T-helper 1 cell treated with Interleukin-12 subunit alpha and Interleukin-12 subunit beta and Interleukin-4 antibody, amounts not matched to agents 30 μg/mL and 1 μg/mL, for 36 hours (primary cell): ENCODE results near the gene PYCR2.
"Not testable (repeated sequence)": the region's sequence is repeated elsewhere in the genome, so short reads cannot be mapped to it uniquely, and the experiment has no call there.

Source experiments
- H3K27ac Mint-ChIP-seq: one replicate; pipeline ENCODE4 v1.8.0; 2021; ENCODE audit warnings: mild to moderate bottlenecking, mixed read lengths
- H3K27me3 Mint-ChIP-seq: one replicate; pipeline ENCODE4 v1.8.0; 2021; ENCODE audit warnings: low read depth, mixed read lengths
- H3K36me3 Mint-ChIP-seq: one replicate; pipeline ENCODE4 v1.8.0; 2021; ENCODE audit warnings: low read depth, mixed read lengths
- H3K4me1 Mint-ChIP-seq: one replicate; pipeline ENCODE4 v1.8.0; 2021; ENCODE audit warnings: low read depth, mixed read lengths
- H3K4me3 Mint-ChIP-seq: one replicate; pipeline ENCODE4 v1.8.0; 2021; ENCODE audit warnings: mild to moderate bottlenecking, moderate library complexity, mixed read lengths
- H3K9me3 Mint-ChIP-seq: one replicate; pipeline ENCODE4 v1.8.0; 2021; ENCODE audit warnings: mixed read lengths

PYCR2 gene

GRCh38 chr1:225936523-225936922 is 12.5 kb upstream of the PYCR2 start:
- Mint-ChIP-seq H3K4me3 (no peak overlapping the region), H3K4me1 (peaks cover 2% of the 10 kb centered on the region), H3K27ac (no peak overlapping the region), H3K36me3 (no peaks in the 10 kb centered on the region), H3K27me3 (peaks cover 3% of the 10 kb centered on the region), H3K9me3 (no peaks in the 10 kb centered on the region)

GRCh38 chr1:225936086-225936485 is 12.0 kb upstream of the PYCR2 start:
- H3K4me3 Mint-ChIP-seq, H3K36me3 Mint-ChIP-seq, H3K9me3 Mint-ChIP-seq, H3K4me1 Mint-ChIP-seq, H3K27ac Mint-ChIP-seq, H3K27me3 Mint-ChIP-seq: not testable (repeated sequence)

GRCh38 chr1:225934711-225935110 is 10.7 kb upstream of the PYCR2 start:
- Mint-ChIP-seq H3K4me1 (peaks cover 2% of the 10 kb centered on the region), H3K36me3 (no peaks in the 10 kb centered on the region), H3K27me3 (no peaks in the 10 kb centered on the region), H3K27ac (no peak overlapping the region), H3K9me3 (no peaks in the 10 kb centered on the region), H3K4me3 (no peak overlapping the region)

- Mint-ChIP-seq H3K27ac (no peak overlapping the region), H3K36me3 (no peaks in the 10 kb centered on the region), H3K27me3 (no peaks in the 10 kb centered on the region), H3K9me3 (no peaks in the 10 kb centered on the region), H3K4me3 (no peak overlapping the region), H3K4me1 (peaks cover 15% of the 10 kb centered on the region)
These were observed 9.0 kb upstream of the PYCR2 start for GRCh38 chr1:225933072-225933471.

- Mint-ChIP-seq H3K36me3 (no peaks in the 10 kb centered on the region), H3K27me3 (no peaks in the 10 kb centered on the region), H3K9me3 (no peaks in the 10 kb centered on the region), H3K4me1 (peaks cover 20% of the 10 kb centered on the region), H3K4me3 (no peak overlapping the region), H3K27ac (no peak overlapping the region)
These were observed 7.5 kb upstream of the PYCR2 start for GRCh38 chr1:225931270-225932136.

GRCh38 chr1:225930566-225930965 is 6.5 kb upstream of the PYCR2 start:
- no peaks in the 10 kb centered on the region for H3K27me3 Mint-ChIP-seq

GRCh38 chr1:225929462-225929861 is 5.4 kb upstream of the PYCR2 start:
- H3K27ac Mint-ChIP-seq, H3K4me3 Mint-ChIP-seq, H3K9me3 Mint-ChIP-seq, H3K27me3 Mint-ChIP-seq, H3K36me3 Mint-ChIP-seq: not testable (repeated sequence)
- peaks cover 29% of the 10 kb centered on the region for H3K4me1 Mint-ChIP-seq

More at GRCh38 chr1:225930566-225930965, 6.5 kb upstream of the PYCR2 start:
- Mint-ChIP-seq H3K4me3 (no peak overlapping the region), H3K27ac (no peak overlapping the region), H3K9me3 (no peaks in the 10 kb centered on the region), H3K36me3 (no peaks in the 10 kb centered on the region), H3K4me1 (peaks cover 24% of the 10 kb centered on the region)

- H3K4me3 Mint-ChIP-seq: peak overlapping the region; percentile 37
- peak overlapping the region; percentile 81 for H3K27ac Mint-ChIP-seq
- H3K4me1 Mint-ChIP-seq: peaks cover 29% of the 10 kb centered on the region
- no peaks in the 10 kb centered on the region for H3K9me3 Mint-ChIP-seq
- no peaks in the 10 kb centered on the region for H3K27me3 Mint-ChIP-seq
- no peaks in the 10 kb centered on the region for H3K36me3 Mint-ChIP-seq
These were observed 4.4 kb upstream of the PYCR2 start for GRCh38 chr1:225928186-225929175.

GRCh38 chr1:225926551-225927113 is 2.6 kb upstream of the PYCR2 start:
- Mint-ChIP-seq H3K27ac (no peak overlapping the region), H3K4me3 (peak overlapping the region; percentile 40), H3K4me1 (peaks cover 36% of the 10 kb centered on the region)

GRCh38 chr1:225923381-225923691 is 714 bp downstream of the PYCR2 start:
- no peaks in the 10 kb centered on the region for H3K9me3 Mint-ChIP-seq

More at GRCh38 chr1:225926551-225927113, 2.6 kb upstream of the PYCR2 start:
- Mint-ChIP-seq H3K27me3 (no peaks in the 10 kb centered on the region), H3K9me3 (no peaks in the 10 kb centered on the region), H3K36me3 (peaks cover 7% of the 10 kb centered on the region)

GRCh38 chr1:225921734-225922709 is 2.0 kb downstream of the PYCR2 start:
- Mint-ChIP-seq H3K27ac (peak overlapping the region; percentile 67), H3K4me1 (peaks cover 33% of the 10 kb centered on the region), H3K4me3 (no peak overlapping the region), H3K9me3 (no peaks in the 10 kb centered on the region), H3K36me3 (peaks cover 31% of the 10 kb centered on the region), H3K27me3 (no peaks in the 10 kb centered on the region)

More at GRCh38 chr1:225923381-225923691, 714 bp downstream of the PYCR2 start:
- Mint-ChIP-seq H3K36me3 (peaks cover 23% of the 10 kb centered on the region), H3K4me3 (peak overlapping the region; percentile 92), H3K4me1 (peaks cover 36% of the 10 kb centered on the region), H3K27me3 (no peaks in the 10 kb centered on the region), H3K27ac (peak overlapping the region; percentile 92)

- peak overlapping the region; percentile 25 for H3K4me3 Mint-ChIP-seq
- no peaks in the 10 kb centered on the region for H3K27me3 Mint-ChIP-seq
- H3K36me3 Mint-ChIP-seq: peaks cover 41% of the 10 kb centered on the region
- peak overlapping the region; percentile 36 for H3K27ac Mint-ChIP-seq
- H3K4me1 Mint-ChIP-seq: peaks cover 22% of the 10 kb centered on the region
- H3K9me3 Mint-ChIP-seq: no peaks in the 10 kb centered on the region
These were observed 4.1 kb downstream of the PYCR2 start for GRCh38 chr1:225919906-225920305.

- peaks cover 42% of the 10 kb centered on the region for H3K36me3 Mint-ChIP-seq
- no peak overlapping the region for H3K4me3 Mint-ChIP-seq
- H3K9me3 Mint-ChIP-seq: no peaks in the 10 kb centered on the region
- H3K4me1 Mint-ChIP-seq: peaks cover 19% of the 10 kb centered on the region
- no peak overlapping the region for H3K27ac Mint-ChIP-seq
- no peaks in the 10 kb centered on the region for H3K27me3 Mint-ChIP-seq
These were observed 5.8 kb downstream of the PYCR2 start for GRCh38 chr1:225918280-225918679.
